GM12872 (cell line): Measurements from ENCODE around the gene BEAN1.

ENCODE experiments used
- CTCF ChIP-seq: IDR thresholded peaks from 3 replicates; pipeline ENCODE4 v1.5.1; 2011; ENCODE audit warnings: low read depth, mild to moderate bottlenecking, low read length, moderate library complexity; ENCODE audit not compliant: insufficient read depth

Gene BEAN1

GRCh38 chr16:66405057-66405783 lies 21.9 kb upstream of the BEAN1 start:
- no peak for TF ChIP-seq CTCF

GRCh38 chr16:66406534-66407221 lies 20.4 kb upstream of the BEAN1 start:
- TF ChIP-seq CTCF = peak; percentile 76

GRCh38 chr16:66408163-66409048 lies 18.7 kb upstream of the BEAN1 start:
- TF ChIP-seq CTCF = no peak

- TF ChIP-seq CTCF = no peak
Observed at GRCh38 chr16:66409156-66409555, 17.9 kb upstream of the BEAN1 start.

- no peak for TF ChIP-seq CTCF
Observed at GRCh38 chr16:66412182-66412581, 14.9 kb upstream of the BEAN1 start.

- no peak for TF ChIP-seq CTCF
Observed at GRCh38 chr16:66414891-66415290, 12.2 kb upstream of the BEAN1 start.

GRCh38 chr16:66416136-66416535 lies 11.0 kb upstream of the BEAN1 start:
- TF ChIP-seq CTCF = no peak
